ENCODE measurements around the gene DOCK3.
"Not testable (repeated sequence)": the region's sequence is repeated elsewhere in the genome, so short reads cannot be mapped to it uniquely, and the experiment has no call there.

Gene DOCK3

GRCh38 chr3:51190199-51190598 is 515.5 kb downstream of the DOCK3 start:
- TF ChIP-seq CTCF (IDR thresholded peaks at IDR 0.05; ENCODE audit: extremely low read depth, missing control alignments) = no peak
- DNase-seq (ENCODE audit: low spot score) = no peak

GRCh38 chr3:51190827-51191226 is 516.1 kb downstream of the DOCK3 start:
- no peak for DNase-seq (ENCODE audit: low spot score)
- TF ChIP-seq CTCF (IDR thresholded peaks at IDR 0.05; ENCODE audit: extremely low read depth, missing control alignments) = no peak

- no peak for TF ChIP-seq CTCF (IDR thresholded peaks at IDR 0.05; ENCODE audit: extremely low read depth, missing control alignments)
- no peak for DNase-seq (ENCODE audit: low spot score)
These were observed 517.0 kb downstream of the DOCK3 start for GRCh38 chr3:51191768-51192167.

GRCh38 chr3:51198477-51198876 is 523.8 kb downstream of the DOCK3 start:
- DNase-seq (ENCODE audit: low spot score) = no peak
- no peak for TF ChIP-seq CTCF (IDR thresholded peaks at IDR 0.05; ENCODE audit: extremely low read depth, missing control alignments)

GRCh38 chr3:51199296-51199695 is 524.6 kb downstream of the DOCK3 start:
- not testable (repeated sequence) for DNase-seq (ENCODE audit: low spot score)

GRCh38 chr3:51216291-51216690 is 541.6 kb downstream of the DOCK3 start:
- DNase-seq (ENCODE audit: low spot score) = no peak

GRCh38 chr3:51221959-51222358 is 547.2 kb downstream of the DOCK3 start:
- TF ChIP-seq CTCF (IDR thresholded peaks at IDR 0.05; ENCODE audit: extremely low read depth, missing control alignments) = no peak
- no peak for DNase-seq (ENCODE audit: low spot score)

More at GRCh38 chr3:51216291-51216690, 541.6 kb downstream of the DOCK3 start:
- TF ChIP-seq CTCF (IDR thresholded peaks at IDR 0.05; ENCODE audit: extremely low read depth, missing control alignments) = no peak

GRCh38 chr3:51224283-51224682 is 549.6 kb downstream of the DOCK3 start:
- DNase-seq (ENCODE audit: low spot score) = no peak
- TF ChIP-seq CTCF (IDR thresholded peaks at IDR 0.05; ENCODE audit: extremely low read depth, missing control alignments) = no peak

Measured in GM20000 (cell line).